AG04450 (cell line): ENCODE measurements around the gene TPRX1. TPM values are rescaled to one million over a fixed set of nuclear protein-coding genes. Genes with fewer than 3 reads are reported as not detected.
"Not testable (repeated sequence)": the region's sequence is repeated elsewhere in the genome, so short reads cannot be mapped to it uniquely, and the experiment has no call there.

Experiments used
- CTCF ChIA-PET: fragments of 300-600, 350-600 bp; formaldehyde crosslinking; extraction: SDS; loops from one replicate; lab custom pipeline; 2022; ENCODE audit warnings: antibody characterized with exemption, inconsistent platforms; lab: Charles Lee
- POLR2A ChIA-PET: fragments of 350-600 bp; formaldehyde crosslinking; extraction: SDS; loops from one replicate; lab custom pipeline; 2021; ENCODE audit warnings: antibody characterized with exemption, inconsistent platforms; lab: Yijun Ruan, JAX
- DNase-seq: peaks from one replicate; pipeline ENCODE4 v3.0.0-alpha.2; 2011; ENCODE audit warnings: low read depth, low spot score
- H3K27ac ChIP-seq: one replicate; pipeline ENCODE4 v1.5.1; 2012; ENCODE audit warnings: low read depth, low read length, control low read depth
- H3K27me3 ChIP-seq: one replicate; pipeline ENCODE4 v1.6.0; 2012; ENCODE audit warnings: low read length; ENCODE audit not compliant: control insufficient read depth, insufficient read depth
- H3K4me3 ChIP-seq: 2 replicates; pipeline ENCODE4 v1.5.1; 2011; ENCODE audit warnings: mild to moderate bottlenecking, low read depth, low read length, control low read depth
- H3K9me3 ChIP-seq: 2 replicates; pipeline ENCODE4 v1.5.1; 2012; ENCODE audit warnings: low read length; ENCODE audit not compliant: control insufficient read depth, insufficient read depth
- CTCF ChIP-seq: IDR thresholded peaks from 2 replicates; pipeline ENCODE4 v1.5.1; 2011; ENCODE audit warnings: low read depth, low read length, control low read depth, inconsistent platforms
- polyA minus RNA-seq: library from RNA; depleted of rRNA, polyadenylated mRNA; stranded (reverse); fragments of >200 nt; gene quantifications from 2 replicates; pipeline ENCODE4 v1.2.3, GENCODE V29; 2011; rRNA and poly(A)+ RNA removed
- polyA plus RNA-seq: library from polyadenylated mRNA; depleted of rRNA; stranded (reverse); fragments of >200 nt; gene quantifications from 2 replicates; pipeline ENCODE4 v1.2.3, GENCODE V29; 2011; rRNA removed

TPRX1 gene
- not detected in 2 replicates for polyA plus RNA-seq
- not detected in 2 replicates for polyA minus RNA-seq

- H3K27me3 ChIP-seq, CTCF ChIA-PET, POLR2A ChIA-PET, DNase-seq, H3K4me3 ChIP-seq, H3K27ac ChIP-seq: not testable (repeated sequence)
- H3K9me3 ChIP-seq: peaks cover 14% of the 10 kb centered on the region
These were observed at the start of gene TPRX1 for GRCh38 chr19:47804451-47804850. TSS of gene TPRX1 (minus strand) at chr19:47804551. CDS start at chr19:47804539, 12 bp downstream.

- no peak for TF ChIP-seq CTCF
- Histone ChIP-seq H3K4me3 (no peak overlapping the region), H3K9me3 (no peaks in the 10 kb centered on the region), H3K27ac (no peak overlapping the region), H3K27me3 (peaks cover 25% of the 10 kb centered on the region)
- POLR2A ChIA-PET: no interaction called here
- DNase-seq: no peak
- CTCF ChIA-PET: interaction anchor here (2.0 kb wide), 1 partner anchor 10 kb away, joined by 13 read pairs; no protein-coding TSS in a partner anchor
These were observed 48.7 kb upstream of the TPRX1 start for GRCh38 chr19:47853003-47853402.

GRCh38 chr19:47848823-47849473 lies 44.6 kb upstream of the TPRX1 start:
- TF ChIP-seq CTCF: peak; percentile 36
- ChIA-PET CTCF (interaction anchor here (1.2 kb wide), 1 partner anchor 20 kb away, joined by 8 read pairs; no protein-coding TSS in a partner anchor), POLR2A (no interaction called here)
- Histone ChIP-seq H3K27ac (no peak overlapping the region), H3K4me3 (no peak overlapping the region), H3K27me3 (peaks cover 25% of the 10 kb centered on the region), H3K9me3 (no peaks in the 10 kb centered on the region)
- no peak for DNase-seq

GRCh38 chr19:47848425-47848822 lies 44.1 kb upstream of the TPRX1 start:
- DNase-seq: no peak
- POLR2A ChIA-PET: no interaction called here
- Histone ChIP-seq H3K27me3 (peaks cover 25% of the 10 kb centered on the region), H3K27ac (no peak overlapping the region), H3K9me3 (no peaks in the 10 kb centered on the region), H3K4me3 (no peak overlapping the region)
- no peak for TF ChIP-seq CTCF
- CTCF ChIA-PET: no interaction called here

GRCh38 chr19:47842941-47843340 lies 38.6 kb upstream of the TPRX1 start:
- POLR2A ChIA-PET: no interaction called here
- DNase-seq: no peak
- no peak overlapping the region for H3K4me3 ChIP-seq
- CTCF ChIA-PET: no interaction called here
- H3K27ac ChIP-seq: no peak overlapping the region
- peaks cover 6% of the 10 kb centered on the region; the same call in 1 of the 2 replicates for H3K9me3 ChIP-seq
- H3K27me3 ChIP-seq: peaks cover 13% of the 10 kb centered on the region
- TF ChIP-seq CTCF: no peak
